ENCODE measurements around the gene MAGEE1.

The MAGEE1 gene

DNA sequence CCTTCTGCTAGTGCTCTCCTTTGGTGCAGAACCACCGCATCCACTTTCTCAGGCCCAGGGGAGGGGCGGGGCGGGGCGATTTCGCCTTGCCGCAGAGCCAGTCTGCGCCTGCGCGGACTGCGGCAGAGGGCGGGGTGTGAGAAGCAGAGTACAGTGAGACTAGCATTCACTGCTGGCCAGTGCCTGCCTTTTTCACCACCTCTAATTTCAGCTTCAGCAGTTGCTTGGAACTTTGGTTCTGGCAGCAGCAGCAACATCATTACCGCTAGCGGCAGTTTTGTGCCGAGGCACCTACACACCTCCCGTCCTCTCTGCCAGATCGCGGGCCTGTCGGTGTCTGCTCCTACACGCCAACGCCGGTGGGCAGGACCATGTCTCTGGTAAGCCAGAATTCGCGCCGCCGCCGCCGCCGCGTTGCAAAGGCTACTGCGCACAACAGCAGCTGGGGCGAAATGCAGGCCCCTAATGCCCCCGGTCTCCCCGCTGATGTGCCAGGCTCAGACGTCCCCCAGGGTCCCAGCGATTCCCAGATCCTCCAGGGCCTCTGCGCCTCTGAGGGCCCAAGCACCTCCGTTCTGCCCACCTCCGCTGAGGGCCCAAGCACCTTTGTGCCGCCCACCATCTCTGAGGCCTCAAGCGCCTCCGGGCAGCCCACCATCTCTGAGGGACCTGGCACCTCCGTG, at the start of gene MAGEE1:
Gene MAGEE1, plus strand, starts transcription at position 151 of the 683 bp plus-strand sequence. Its CDS starts 221 bp downstream, at position 372.
- Histone ChIP-seq H3K36me3 (ENCODE audit: insufficient read depth, low read depth, low read length) (no peaks in the 10 kb centered on the region), H3K27me3 (ENCODE audit: insufficient read depth, low read length) (no peaks in the 10 kb centered on the region), H3K4me3 (ENCODE audit: low read length) (peak within 1 kb of the TSS; percentile 82), H3K9ac (ENCODE audit: low read depth, low read length) (peak within 1 kb of the TSS; percentile 41; the same call in 1 of the 2 replicates), H3K9me3 (ENCODE audit: insufficient read depth, low read depth, low read length) (no peaks in the 10 kb centered on the region), H3K4me1 (ENCODE audit: insufficient read depth, low read length) (no peaks in the 10 kb centered on the region), H3K27ac (ENCODE audit: low read length) (no peak within 1 kb of the TSS)

- no peaks in the 10 kb centered on the region for H3K9me3 ChIP-seq (ENCODE audit: insufficient read depth, low read depth, low read length)
- H3K4me1 ChIP-seq (ENCODE audit: insufficient read depth, low read length), result no peaks in the 10 kb centered on the region
- no peak overlapping the region for H3K27ac ChIP-seq (ENCODE audit: low read length)
- no peak overlapping the region for H3K9ac ChIP-seq (ENCODE audit: low read depth, low read length)
- no peaks in the 10 kb centered on the region for H3K36me3 ChIP-seq (ENCODE audit: insufficient read depth, low read depth, low read length)
- H3K27me3 ChIP-seq (ENCODE audit: insufficient read depth, low read length), result no peaks in the 10 kb centered on the region
- no peak overlapping the region for H3K4me3 ChIP-seq (ENCODE audit: low read length)
These were observed 28.5 kb upstream of the MAGEE1 start for GRCh38 chrX:76398970-76399369.

DNA sequence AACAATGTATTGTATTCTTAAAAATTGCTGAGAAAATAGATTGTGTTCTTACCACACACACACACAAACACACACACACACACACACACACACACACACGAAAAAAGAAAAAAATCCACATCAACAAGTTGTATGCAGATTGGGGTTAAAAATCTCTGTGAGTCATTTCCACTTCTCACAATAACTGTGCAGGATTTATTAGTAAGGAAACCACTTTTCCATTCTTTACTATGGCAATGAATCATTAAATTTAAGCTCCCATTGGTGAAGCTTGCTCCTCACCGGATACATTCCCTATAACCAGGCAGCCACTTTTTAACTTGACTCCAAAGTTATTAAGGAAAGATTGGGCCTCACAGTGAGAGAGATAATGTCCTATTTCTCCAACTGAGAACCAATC, 19.7 kb upstream of the MAGEE1 start:
- no peak overlapping the region for H3K9ac ChIP-seq (ENCODE audit: low read depth, low read length)
- no peaks in the 10 kb centered on the region for H3K4me1 ChIP-seq (ENCODE audit: insufficient read depth, low read length)
- H3K36me3 ChIP-seq (ENCODE audit: insufficient read depth, low read depth, low read length), result no peaks in the 10 kb centered on the region
- H3K4me3 ChIP-seq (ENCODE audit: low read length), result no peak overlapping the region
- no peaks in the 10 kb centered on the region for H3K9me3 ChIP-seq (ENCODE audit: insufficient read depth, low read depth, low read length)
- H3K27me3 ChIP-seq (ENCODE audit: insufficient read depth, low read length), result no peaks in the 10 kb centered on the region
- no peak overlapping the region for H3K27ac ChIP-seq (ENCODE audit: low read length)

GRCh38 chrX:76420237-76420636, 7.3 kb upstream of the MAGEE1 start:
- H3K27me3 ChIP-seq (ENCODE audit: insufficient read depth, low read length), result no peaks in the 10 kb centered on the region
- H3K36me3 ChIP-seq (ENCODE audit: insufficient read depth, low read depth, low read length), result no peaks in the 10 kb centered on the region
- no peaks in the 10 kb centered on the region for H3K4me1 ChIP-seq (ENCODE audit: insufficient read depth, low read length)
- H3K27ac ChIP-seq (ENCODE audit: low read length), result no peak overlapping the region
- no peak overlapping the region for H3K9ac ChIP-seq (ENCODE audit: low read depth, low read length)
- H3K4me3 ChIP-seq (ENCODE audit: low read length), result no peak overlapping the region
- no peaks in the 10 kb centered on the region for H3K9me3 ChIP-seq (ENCODE audit: insufficient read depth, low read depth, low read length)

DNA sequence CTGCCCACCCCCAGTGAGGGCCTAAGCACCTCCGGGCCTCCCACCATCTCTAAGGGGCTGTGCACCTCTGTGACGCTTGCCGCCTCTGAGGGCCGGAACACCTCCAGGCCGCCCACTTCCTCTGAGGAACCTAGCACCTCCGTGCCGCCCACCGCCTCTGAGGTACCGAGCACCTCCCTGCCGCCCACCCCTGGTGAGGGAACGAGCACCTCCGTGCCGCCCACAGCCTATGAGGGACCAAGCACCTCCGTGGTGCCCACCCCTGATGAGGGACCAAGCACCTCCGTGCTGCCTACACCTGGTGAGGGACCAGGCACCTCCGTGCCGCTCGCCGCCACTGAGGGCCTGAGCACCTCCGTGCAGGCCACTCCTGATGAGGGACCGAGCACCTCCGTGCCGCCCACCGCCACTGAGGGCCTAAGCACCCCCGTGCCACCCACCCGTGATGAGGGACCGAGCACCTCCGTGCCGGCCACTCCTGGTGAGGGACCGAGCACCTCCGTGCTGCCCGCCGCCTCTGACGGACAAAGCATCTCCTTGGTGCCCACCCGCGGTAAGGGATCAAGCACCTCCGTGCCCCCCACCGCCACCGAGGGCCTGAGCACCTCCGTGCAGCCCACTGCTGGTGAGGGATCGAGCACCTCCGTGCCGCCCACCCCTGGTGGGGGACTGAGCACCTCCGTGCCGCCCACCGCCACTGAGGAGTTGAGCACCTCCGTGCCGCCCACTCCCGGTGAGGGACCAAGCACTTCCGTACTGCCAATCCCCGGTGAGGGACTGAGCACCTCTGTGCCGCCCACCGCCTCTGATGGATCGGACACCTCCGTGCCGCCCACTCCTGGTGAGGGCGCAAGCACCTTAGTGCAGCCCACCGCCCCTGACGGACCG, 977 bp downstream of the MAGEE1 start:
- H3K9ac ChIP-seq (ENCODE audit: low read depth, low read length), result peak overlapping the region; percentile 41; the same call in 1 of the 2 replicates
- no peaks in the 10 kb centered on the region for H3K9me3 ChIP-seq (ENCODE audit: insufficient read depth, low read depth, low read length)
- H3K36me3 ChIP-seq (ENCODE audit: insufficient read depth, low read depth, low read length), result no peaks in the 10 kb centered on the region
- H3K4me3 ChIP-seq (ENCODE audit: low read length), result peak overlapping the region; percentile 82
- H3K27ac ChIP-seq (ENCODE audit: low read length), result no peak overlapping the region
- H3K4me1 ChIP-seq (ENCODE audit: insufficient read depth, low read length), result no peaks in the 10 kb centered on the region
- H3K27me3 ChIP-seq (ENCODE audit: insufficient read depth, low read length), result no peaks in the 10 kb centered on the region

DNA sequence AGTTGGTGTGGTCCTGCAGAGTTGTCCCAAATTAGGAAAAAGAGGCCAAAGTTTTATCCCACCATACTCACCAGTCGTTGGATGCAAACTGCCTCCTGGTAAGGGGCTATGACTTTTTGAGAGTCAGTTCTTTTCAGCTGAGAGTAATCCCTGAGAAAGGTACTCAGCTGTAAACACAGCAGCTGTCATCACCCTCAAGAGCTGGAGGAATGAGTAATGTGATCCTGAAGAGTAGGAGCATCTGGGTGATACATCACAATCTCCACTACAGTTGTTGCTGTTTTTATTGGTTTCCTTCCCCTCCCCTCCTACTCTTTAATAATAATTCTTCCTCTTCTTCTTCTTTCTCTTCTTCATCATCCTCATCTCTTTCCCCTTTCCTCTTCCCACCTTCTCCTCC, 5.7 kb downstream of the MAGEE1 start:
- Histone ChIP-seq H3K9me3 (ENCODE audit: insufficient read depth, low read depth, low read length) (no peaks in the 10 kb centered on the region), H3K4me3 (ENCODE audit: low read length) (no peak overlapping the region), H3K27ac (ENCODE audit: low read length) (no peak overlapping the region), H3K36me3 (ENCODE audit: insufficient read depth, low read depth, low read length) (no peaks in the 10 kb centered on the region), H3K4me1 (ENCODE audit: insufficient read depth, low read length) (peaks cover 6% of the 10 kb centered on the region; the same call in 1 of the 2 replicates), H3K9ac (ENCODE audit: low read depth, low read length) (no peak overlapping the region), H3K27me3 (ENCODE audit: insufficient read depth, low read length) (no peaks in the 10 kb centered on the region)

DNA sequence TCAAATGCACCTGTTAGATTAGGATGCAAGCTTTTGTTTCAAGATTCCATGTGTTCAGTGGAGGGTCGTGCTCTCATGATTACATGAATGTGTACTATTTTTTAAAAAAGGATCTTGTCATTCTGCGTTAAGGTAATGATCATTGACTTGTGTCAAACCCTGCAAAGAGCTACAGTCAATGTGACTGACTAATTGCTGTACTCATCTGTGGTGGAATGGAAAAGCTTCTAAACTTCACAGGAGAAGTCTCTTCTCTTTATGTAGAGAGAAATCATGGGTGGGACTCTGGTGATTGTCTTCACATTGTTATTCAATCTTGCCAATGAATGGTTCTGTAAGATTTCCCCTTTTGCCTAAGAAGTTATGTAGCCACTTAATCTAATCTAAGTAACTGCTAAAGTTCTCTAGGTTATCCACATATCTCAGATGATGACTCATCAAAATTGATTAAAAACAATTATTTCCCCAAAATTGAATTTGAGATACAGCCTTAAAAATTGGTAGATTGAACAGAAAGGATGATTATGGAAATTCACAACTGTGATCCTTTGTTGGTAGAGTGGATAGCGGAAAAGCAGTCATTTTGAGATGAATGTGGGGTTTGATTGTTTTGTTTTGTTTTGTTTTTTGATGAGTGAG, 6.7 kb downstream of the MAGEE1 start:
- no peak overlapping the region for H3K9ac ChIP-seq (ENCODE audit: low read depth, low read length)
- H3K36me3 ChIP-seq (ENCODE audit: insufficient read depth, low read depth, low read length), result no peaks in the 10 kb centered on the region
- H3K27me3 ChIP-seq (ENCODE audit: insufficient read depth, low read length), result no peaks in the 10 kb centered on the region
- H3K4me3 ChIP-seq (ENCODE audit: low read length), result no peak overlapping the region
- no peak overlapping the region for H3K27ac ChIP-seq (ENCODE audit: low read length)
- H3K4me1 ChIP-seq (ENCODE audit: insufficient read depth, low read length), result peaks cover 6% of the 10 kb centered on the region; the same call in 1 of the 2 replicates
- H3K9me3 ChIP-seq (ENCODE audit: insufficient read depth, low read depth, low read length), result no peaks in the 10 kb centered on the region

DNA sequence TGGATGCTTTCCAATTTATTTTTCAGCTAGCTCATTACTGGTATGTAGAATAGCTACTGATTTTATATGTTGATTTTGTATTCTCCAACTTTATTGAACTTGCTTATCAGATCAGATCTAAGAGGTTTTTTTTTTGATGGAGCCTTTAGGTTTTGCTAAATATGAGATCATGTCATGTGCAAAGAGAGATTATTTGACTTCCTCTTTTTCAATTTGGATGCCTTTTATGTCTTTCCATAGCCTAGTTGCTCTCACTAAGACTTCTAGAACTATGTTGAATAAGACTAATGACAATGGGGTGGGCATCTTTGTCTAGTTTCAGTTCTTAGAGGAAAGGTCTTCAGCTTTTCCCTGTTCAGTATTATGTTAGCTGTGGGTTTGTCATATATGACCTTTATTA, 11.7 kb downstream of the MAGEE1 start:
- Histone ChIP-seq H3K27ac (ENCODE audit: low read length) (no peak overlapping the region), H3K36me3 (ENCODE audit: insufficient read depth, low read depth, low read length) (no peaks in the 10 kb centered on the region), H3K4me3 (ENCODE audit: low read length) (no peak overlapping the region), H3K4me1 (ENCODE audit: insufficient read depth, low read length) (peaks cover 3% of the 10 kb centered on the region; the same call in 1 of the 2 replicates), H3K9ac (ENCODE audit: low read depth, low read length) (no peak overlapping the region), H3K27me3 (ENCODE audit: insufficient read depth, low read length) (no peaks in the 10 kb centered on the region), H3K9me3 (ENCODE audit: insufficient read depth, low read depth, low read length) (no peaks in the 10 kb centered on the region)

GRCh38 chrX:76453737-76454406, 26.4 kb downstream of the MAGEE1 start:
- Histone ChIP-seq H3K9ac (ENCODE audit: low read depth, low read length) (peak overlapping the region; percentile 65; the same call in 1 of the 2 replicates), H3K4me1 (ENCODE audit: insufficient read depth, low read length) (peaks cover 18% of the 10 kb centered on the region; the same call in 1 of the 2 replicates), H3K27me3 (ENCODE audit: insufficient read depth, low read length) (no peaks in the 10 kb centered on the region), H3K9me3 (ENCODE audit: insufficient read depth, low read depth, low read length) (no peaks in the 10 kb centered on the region), H3K36me3 (ENCODE audit: insufficient read depth, low read depth, low read length) (no peaks in the 10 kb centered on the region), H3K27ac (ENCODE audit: low read length) (no peak overlapping the region), H3K4me3 (ENCODE audit: low read length) (no peak overlapping the region)

DNA sequence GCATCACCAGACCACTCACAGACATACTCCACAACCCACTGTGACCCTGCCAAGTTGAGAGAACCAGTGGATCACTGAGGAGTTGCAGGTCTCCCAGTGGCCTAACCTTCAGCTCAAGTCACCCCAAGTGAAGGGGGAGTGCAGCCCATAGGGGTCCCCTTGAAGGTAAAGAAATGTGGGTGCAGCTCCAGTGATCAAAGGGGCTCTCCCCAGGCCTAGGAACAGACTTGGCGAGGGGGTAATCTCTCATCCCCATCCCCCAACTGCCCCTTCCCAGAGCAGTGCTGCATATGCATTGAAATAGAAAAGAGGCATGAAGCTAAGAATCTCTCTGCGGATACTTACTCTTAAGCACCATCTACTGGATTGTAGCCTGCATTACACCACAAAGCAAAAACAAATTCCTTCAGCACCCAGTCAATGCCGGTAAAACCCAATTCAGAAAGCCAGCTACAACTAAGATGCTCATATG, 27.0 kb downstream of the MAGEE1 start:
- Histone ChIP-seq H3K36me3 (ENCODE audit: insufficient read depth, low read depth, low read length) (no peaks in the 10 kb centered on the region), H3K27ac (ENCODE audit: low read length) (no peak overlapping the region), H3K27me3 (ENCODE audit: insufficient read depth, low read length) (no peaks in the 10 kb centered on the region), H3K9me3 (ENCODE audit: insufficient read depth, low read depth, low read length) (no peaks in the 10 kb centered on the region), H3K4me3 (ENCODE audit: low read length) (no peak overlapping the region), H3K9ac (ENCODE audit: low read depth, low read length) (peak overlapping the region; percentile 65; the same call in 1 of the 2 replicates), H3K4me1 (ENCODE audit: insufficient read depth, low read length) (peaks cover 18% of the 10 kb centered on the region; the same call in 1 of the 2 replicates)

- Histone ChIP-seq H3K4me1 (ENCODE audit: insufficient read depth, low read length) (no peaks in the 10 kb centered on the region), H3K36me3 (ENCODE audit: insufficient read depth, low read depth, low read length) (no peaks in the 10 kb centered on the region), H3K27me3 (ENCODE audit: insufficient read depth, low read length) (no peaks in the 10 kb centered on the region), H3K9me3 (ENCODE audit: insufficient read depth, low read depth, low read length) (no peaks in the 10 kb centered on the region), H3K4me3 (ENCODE audit: low read length) (no peak overlapping the region), H3K27ac (ENCODE audit: low read length) (no peak overlapping the region), H3K9ac (ENCODE audit: low read depth, low read length) (no peak overlapping the region)
These were observed 49.8 kb downstream of the MAGEE1 start for GRCh38 chrX:76477353-76477752.
